DOHH2 (cell line): Measurements from ENCODE around the gene MRPS34.

Experiments
- H3F3A ChIP-seq: fragments of 200-600 bp; sonication (generic), shearing (Covaris generic); 2 replicates; pipeline ENCODE4 v1.6.0; 2016; ENCODE audit warnings: antibody characterized with exemption, mild to moderate bottlenecking; ENCODE audit not compliant: control insufficient read depth, insufficient read depth
- H3K27ac ChIP-seq: fragments of 200-600 bp; sonication (generic); 2 replicates; pipeline ENCODE4 v1.5.1; 2014; ENCODE audit warnings: low read depth, mild to moderate bottlenecking, low read length, moderate library complexity
- H3K27me3 ChIP-seq: fragments of 200-600 bp; sonication (generic); 2 replicates; pipeline ENCODE4 v1.6.1; 2014; ENCODE audit warnings: mild to moderate bottlenecking, low read length, mixed read lengths; ENCODE audit not compliant: control insufficient read depth
- H3K36me3 ChIP-seq: fragments of 200-600 bp; sonication (generic); 2 replicates; pipeline ENCODE4 v1.6.1; 2014; ENCODE audit warnings: mild to moderate bottlenecking, low read length, moderate library complexity, mixed read lengths; ENCODE audit not compliant: control insufficient read depth
- H3K4me1 ChIP-seq: fragments of 200-600 bp; sonication (generic); 2 replicates; pipeline ENCODE4 v1.6.1; 2014; ENCODE audit warnings: mild to moderate bottlenecking, low read length, mixed read lengths; ENCODE audit not compliant: control insufficient read depth
- H3K4me2 ChIP-seq: fragments of 200-600 bp; sonication (generic); 2 replicates; pipeline ENCODE4 v1.6.0; 2014; ENCODE audit warnings: mild to moderate bottlenecking, low read length, moderate library complexity
- H3K4me3 ChIP-seq: fragments of 200-600 bp; sonication (generic); 2 replicates; pipeline ENCODE4 v1.5.1; 2014; ENCODE audit warnings: mild to moderate bottlenecking, low read length, mixed read lengths
- H3K79me2 ChIP-seq: fragments of 200-600 bp; sonication (generic); 2 replicates; pipeline ENCODE4 v1.6.1; 2014; ENCODE audit warnings: mild to moderate bottlenecking, low read length, mixed read lengths; ENCODE audit not compliant: control insufficient read depth
- H3K9me2 ChIP-seq: fragments of 200-600 bp; sonication (generic); replicated peaks from 2 replicates; pipeline ENCODE4 v1.6.1; 2014; ENCODE audit warnings: mild to moderate bottlenecking, low read length, mixed read lengths; ENCODE audit not compliant: control insufficient read depth
- H3K9me3 ChIP-seq: fragments of 200-600 bp; sonication (generic); 2 replicates; pipeline ENCODE4 v1.6.1; 2014; ENCODE audit warnings: antibody characterized with exemption, low read length, mixed read lengths; ENCODE audit not compliant: control insufficient read depth, insufficient read depth
- H4K20me1 ChIP-seq: fragments of 200-600 bp; sonication (generic); 2 replicates; pipeline ENCODE4 v1.6.0; 2014; ENCODE audit warnings: low read depth, mild to moderate bottlenecking, antibody characterized with exemption, low read length, moderate library complexity; ENCODE audit not compliant: control insufficient read depth, insufficient read depth
- EZH2phosphoT487 ChIP-seq: fragments of 200-600 bp; sonication (generic); IDR thresholded peaks from 2 replicates; pipeline ENCODE4 v1.6.1; 2017; ENCODE audit warnings: borderline replicate concordance, mild to moderate bottlenecking, antibody characterized with exemption, low read length, moderate library complexity, mixed read lengths
- TF ChIP-seq, protein P1 (sequence below): fragments of 200-600 bp; sonication (generic); IDR thresholded peaks from one replicate; pipeline ENCODE4 v1.5.1; 2014; ENCODE audit warnings: antibody characterized with exemption, mild to moderate bottlenecking, low read depth, low read length; ENCODE audit not compliant: poor library complexity, severe bottlenecking

The MRPS34 gene

DNA sequence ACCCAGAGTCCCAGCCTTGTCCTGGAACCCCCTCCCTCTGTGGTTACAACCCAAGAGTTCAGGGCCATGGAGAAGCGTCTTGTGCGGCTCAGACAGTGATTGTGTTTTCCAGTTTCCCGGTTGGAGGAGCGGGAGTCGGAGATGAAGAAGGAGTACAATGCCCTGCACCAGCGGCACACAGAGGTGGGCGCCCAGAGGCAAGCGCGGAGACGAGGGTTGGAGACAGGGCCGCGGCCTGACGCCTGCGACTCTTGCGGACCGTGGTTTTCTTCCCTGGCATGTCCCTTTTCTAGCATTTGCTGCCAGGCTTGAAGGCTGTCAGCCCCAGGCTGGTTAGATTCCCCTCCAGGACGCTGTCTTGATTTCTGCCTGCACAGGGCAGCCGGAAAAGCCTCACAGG is 43.9 kb downstream of the MRPS34 start:
- TF ChIP-seq, protein P1, sequence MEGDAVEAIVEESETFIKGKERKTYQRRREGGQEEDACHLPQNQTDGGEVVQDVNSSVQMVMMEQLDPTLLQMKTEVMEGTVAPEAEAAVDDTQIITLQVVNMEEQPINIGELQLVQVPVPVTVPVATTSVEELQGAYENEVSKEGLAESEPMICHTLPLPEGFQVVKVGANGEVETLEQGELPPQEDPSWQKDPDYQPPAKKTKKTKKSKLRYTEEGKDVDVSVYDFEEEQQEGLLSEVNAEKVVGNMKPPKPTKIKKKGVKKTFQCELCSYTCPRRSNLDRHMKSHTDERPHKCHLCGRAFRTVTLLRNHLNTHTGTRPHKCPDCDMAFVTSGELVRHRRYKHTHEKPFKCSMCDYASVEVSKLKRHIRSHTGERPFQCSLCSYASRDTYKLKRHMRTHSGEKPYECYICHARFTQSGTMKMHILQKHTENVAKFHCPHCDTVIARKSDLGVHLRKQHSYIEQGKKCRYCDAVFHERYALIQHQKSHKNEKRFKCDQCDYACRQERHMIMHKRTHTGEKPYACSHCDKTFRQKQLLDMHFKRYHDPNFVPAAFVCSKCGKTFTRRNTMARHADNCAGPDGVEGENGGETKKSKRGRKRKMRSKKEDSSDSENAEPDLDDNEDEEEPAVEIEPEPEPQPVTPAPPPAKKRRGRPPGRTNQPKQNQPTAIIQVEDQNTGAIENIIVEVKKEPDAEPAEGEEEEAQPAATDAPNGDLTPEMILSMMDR, result no peak
- no peak for TF ChIP-seq EZH2phosphoT487
- Histone ChIP-seq H3K27ac (no peak overlapping the region), H3F3A (no peaks in the 10 kb centered on the region), H3K36me3 (peaks cover 79% of the 10 kb centered on the region), H3K4me2 (no peak overlapping the region), H4K20me1 (no peaks in the 10 kb centered on the region), H3K4me3 (no peak overlapping the region), H3K27me3 (no peaks in the 10 kb centered on the region), H3K9me3 (peaks cover 10% of the 10 kb centered on the region; the same call in 1 of the 2 replicates), H3K9me2 (no peaks in the 10 kb centered on the region), H3K4me1 (peaks cover 23% of the 10 kb centered on the region), H3K79me2 (peaks cover 51% of the 10 kb centered on the region)

DNA sequence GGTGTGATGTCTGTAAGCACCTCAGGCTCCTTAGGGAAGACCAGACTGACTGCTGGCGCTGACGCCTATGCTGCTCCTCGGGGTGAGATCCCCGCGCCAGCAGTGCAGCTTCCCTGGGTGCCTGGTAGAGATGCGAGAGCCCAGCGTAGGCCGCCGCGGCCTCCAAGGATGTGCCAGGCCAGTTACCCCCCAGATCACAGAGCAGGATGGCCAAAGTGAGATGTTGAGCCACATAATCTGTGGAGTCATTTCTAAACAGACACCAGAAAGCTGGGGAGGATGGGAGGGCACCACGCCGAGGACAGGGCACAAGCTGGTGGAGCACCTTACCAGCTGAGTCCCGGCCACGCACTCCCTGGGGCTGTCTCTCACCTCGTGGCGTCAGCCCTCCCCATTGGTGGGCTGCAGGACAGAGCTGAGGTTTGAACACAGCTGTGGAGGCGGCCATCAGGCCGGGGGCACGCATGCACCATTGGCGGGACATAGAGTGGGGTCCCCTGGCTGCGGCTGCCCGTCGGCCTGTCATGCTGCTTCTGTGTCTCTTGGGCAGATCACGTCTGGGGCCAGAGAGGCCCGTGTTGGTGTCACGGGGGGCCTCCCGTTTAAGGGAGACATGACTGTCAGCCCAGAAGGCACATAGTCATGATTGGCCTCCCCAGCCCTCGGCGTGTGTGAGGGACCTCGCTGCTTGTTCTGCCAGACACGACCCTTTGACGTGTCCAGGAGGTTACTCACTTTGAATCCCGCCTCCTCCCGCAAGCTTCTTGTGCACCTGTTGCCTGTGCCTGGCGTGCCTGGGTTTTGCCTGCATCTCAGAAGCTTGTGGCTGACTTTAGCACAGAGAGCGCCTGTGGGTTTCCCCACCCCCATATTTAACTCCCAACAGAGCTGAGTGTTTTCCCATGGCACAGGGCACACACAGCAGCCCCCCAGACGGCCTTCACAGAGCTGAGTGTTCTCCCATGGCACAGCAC is 45.0 kb downstream of the MRPS34 start:
- peaks cover 71% of the 10 kb centered on the region for H3K36me3 ChIP-seq
- no peaks in the 10 kb centered on the region for H4K20me1 ChIP-seq

DNA sequence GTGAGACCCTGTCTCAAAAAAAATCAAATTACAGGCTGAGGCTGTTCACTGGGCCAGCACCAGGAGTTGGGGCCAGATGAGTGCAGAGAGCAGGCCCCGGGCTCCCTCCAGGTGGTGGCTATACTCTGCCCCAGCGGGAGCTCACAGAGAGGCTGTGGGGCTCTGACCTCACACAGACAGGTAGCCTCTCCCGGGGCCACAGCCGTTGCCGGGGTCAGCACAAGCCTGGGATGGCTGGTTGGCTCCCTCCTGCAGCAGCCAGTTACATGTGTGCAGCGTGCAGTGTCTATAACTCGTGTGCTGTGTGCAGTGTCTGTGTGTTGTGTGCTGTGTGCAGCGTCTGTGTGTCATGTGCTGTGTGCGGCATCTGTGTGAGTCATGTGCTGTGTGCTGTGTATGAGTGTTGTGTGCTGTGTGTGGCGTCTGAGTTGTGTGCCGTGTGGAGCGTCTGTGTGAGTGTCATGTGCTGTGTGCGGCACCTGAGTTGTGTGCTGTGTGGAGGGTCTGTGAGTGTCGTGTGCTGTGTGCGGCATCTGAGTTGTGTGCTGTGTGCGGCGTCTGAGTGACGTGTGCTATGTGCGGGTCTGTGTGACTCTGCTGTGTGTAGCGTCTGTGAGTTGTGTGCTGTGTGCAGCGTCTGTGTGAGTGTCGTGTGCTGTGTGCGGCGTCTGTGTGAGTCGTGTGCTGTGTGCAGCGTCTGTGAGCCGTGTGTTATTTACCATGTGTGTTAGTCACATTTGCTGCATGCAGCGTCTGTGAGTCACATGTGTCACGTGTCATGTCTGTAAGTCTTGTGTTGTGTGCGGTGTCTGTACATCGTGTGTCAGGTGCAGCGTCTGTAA is 46.1 kb downstream of the MRPS34 start:
- Histone ChIP-seq H3K9me3 (no peaks in the 10 kb centered on the region), H4K20me1 (no peaks in the 10 kb centered on the region), H3K4me3 (no peak overlapping the region), H3K79me2 (peaks cover 68% of the 10 kb centered on the region), H3K4me1 (peaks cover 45% of the 10 kb centered on the region), H3K27ac (no peak overlapping the region), H3K36me3 (peaks cover 61% of the 10 kb centered on the region), H3K4me2 (no peak overlapping the region), H3K9me2 (no peaks in the 10 kb centered on the region), H3K27me3 (no peaks in the 10 kb centered on the region), H3F3A (no peaks in the 10 kb centered on the region; the same call in 1 of the 2 replicates)
- TF ChIP-seq, protein P1, result no peak
- TF ChIP-seq EZH2phosphoT487, result no peak

More for the DNA sequence above, 45.0 kb downstream of the MRPS34 start:
- Histone ChIP-seq H3K9me3 (no peaks in the 10 kb centered on the region), H3K4me2 (no peak overlapping the region), H3F3A (no peaks in the 10 kb centered on the region), H3K79me2 (peaks cover 58% of the 10 kb centered on the region), H3K4me1 (peaks cover 34% of the 10 kb centered on the region), H3K9me2 (no peaks in the 10 kb centered on the region), H3K27ac (no peak overlapping the region), H3K27me3 (no peaks in the 10 kb centered on the region), H3K4me3 (no peak overlapping the region)
- TF ChIP-seq, protein P1, result no peak
- no peak for TF ChIP-seq EZH2phosphoT487
